ENCODE results near the gene MAGEA12.
"Not testable (repeated sequence)": the region's sequence is repeated elsewhere in the genome, so short reads cannot be mapped to it uniquely, and the experiment has no call there.

DNA sequence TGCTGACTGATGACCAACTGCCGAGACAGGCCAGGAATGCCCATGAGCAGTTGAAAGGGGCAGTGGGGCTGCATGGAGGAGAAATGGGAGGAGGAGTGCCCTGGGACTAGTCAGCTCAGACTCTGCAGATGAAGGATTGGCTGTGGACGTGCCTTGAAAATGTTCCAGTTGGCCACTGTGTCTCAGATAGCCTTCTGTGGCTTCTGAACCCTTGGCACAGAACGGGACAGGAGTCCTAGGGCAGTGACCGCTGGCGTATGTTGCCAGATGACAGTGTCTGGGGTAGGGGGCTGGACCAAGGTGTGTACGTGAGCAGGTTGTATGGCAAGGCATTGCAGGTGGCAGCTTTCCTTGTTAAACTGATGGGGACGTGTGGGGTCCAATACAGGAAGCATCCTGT, 27.1 kb upstream of the MAGEA12 start:
- not testable (repeated sequence) for TF ChIP-seq RAD21 (IDR thresholded peaks at IDR 0.05; ENCODE audit: insufficient read depth, low read depth, low read length); BHLHE40 (IDR thresholded peaks at IDR 0.05; ENCODE audit: borderline replicate concordance in 1 of 2, low read depth in 2 of 2, low read length in 1 of 2); GABPA (IDR thresholded peaks at IDR 0.05; ENCODE audit: low read depth); FOXM1 (IDR thresholded peaks at IDR 0.05; ENCODE audit: low read depth, low read length); SIN3A (IDR thresholded peaks at IDR 0.05; ENCODE audit: low read depth, low read length)
- TF ChIP-seq, protein P1, sequence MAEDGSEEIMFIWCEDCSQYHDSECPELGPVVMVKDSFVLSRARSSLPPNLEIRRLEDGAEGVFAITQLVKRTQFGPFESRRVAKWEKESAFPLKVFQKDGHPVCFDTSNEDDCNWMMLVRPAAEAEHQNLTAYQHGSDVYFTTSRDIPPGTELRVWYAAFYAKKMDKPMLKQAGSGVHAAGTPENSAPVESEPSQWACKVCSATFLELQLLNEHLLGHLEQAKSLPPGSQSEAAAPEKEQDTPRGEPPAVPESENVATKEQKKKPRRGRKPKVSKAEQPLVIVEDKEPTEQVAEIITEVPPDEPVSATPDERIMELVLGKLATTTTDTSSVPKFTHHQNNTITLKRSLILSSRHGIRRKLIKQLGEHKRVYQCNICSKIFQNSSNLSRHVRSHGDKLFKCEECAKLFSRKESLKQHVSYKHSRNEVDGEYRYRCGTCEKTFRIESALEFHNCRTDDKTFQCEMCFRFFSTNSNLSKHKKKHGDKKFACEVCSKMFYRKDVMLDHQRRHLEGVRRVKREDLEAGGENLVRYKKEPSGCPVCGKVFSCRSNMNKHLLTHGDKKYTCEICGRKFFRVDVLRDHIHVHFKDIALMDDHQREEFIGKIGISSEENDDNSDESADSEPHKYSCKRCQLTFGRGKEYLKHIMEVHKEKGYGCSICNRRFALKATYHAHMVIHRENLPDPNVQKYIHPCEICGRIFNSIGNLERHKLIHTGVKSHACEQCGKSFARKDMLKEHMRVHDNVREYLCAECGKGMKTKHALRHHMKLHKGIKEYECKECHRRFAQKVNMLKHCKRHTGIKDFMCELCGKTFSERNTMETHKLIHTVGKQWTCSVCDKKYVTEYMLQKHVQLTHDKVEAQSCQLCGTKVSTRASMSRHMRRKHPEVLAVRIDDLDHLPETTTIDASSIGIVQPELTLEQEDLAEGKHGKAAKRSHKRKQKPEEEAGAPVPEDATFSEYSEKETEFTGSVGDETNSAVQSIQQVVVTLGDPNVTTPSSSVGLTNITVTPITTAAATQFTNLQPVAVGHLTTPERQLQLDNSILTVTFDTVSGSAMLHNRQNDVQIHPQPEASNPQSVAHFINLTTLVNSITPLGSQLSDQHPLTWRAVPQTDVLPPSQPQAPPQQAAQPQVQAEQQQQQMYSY (CRISPR knock-in tag; IDR thresholded peaks at IDR 0.05), result not testable (repeated sequence)
